ENCODE results near the gene RAB6B. TPM values are rescaled to one million over a fixed set of nuclear protein-coding genes. Genes with fewer than 3 reads are reported as not detected.
A peak's percentile ranks its signal among the peaks of the same experiment; 100 is the strongest.

RAB6B gene
- total RNA-seq, 1 experiment from 2014 or later = 18.0 TPM

GRCh38 chr3:133812872-133813271 is 82.8 kb downstream of the RAB6B start:
- ChIA-PET POLR2A (no interaction called here), CTCF (no interaction called here)
- ATAC-seq = no peak
- Mint-ChIP-seq H3K4me3 (no peak overlapping the region), H3K27me3 (ENCODE audit: low read depth) (no peaks in the 10 kb centered on the region), H3K4me1 (no peaks in the 10 kb centered on the region), H3K36me3 (peaks cover 53% of the 10 kb centered on the region), H3K27ac (no peak overlapping the region), H3K9me3 (no peaks in the 10 kb centered on the region)
- no peak for DNase-seq (ENCODE audit: low spot score)
- TF ChIP-seq ZNF232 (CRISPR knock-in tag; IDR thresholded peaks at IDR 0.05) = no peak

- ATAC-seq (peak; percentile 99), DNase-seq (ENCODE audit: low spot score) (peak; percentile 91)
- H3K4me1 Mint-ChIP-seq = peaks cover 13% of the 10 kb centered on the region
- ChIA-PET POLR2A (no interaction called here), CTCF (interaction anchor here (1.5 kb wide), 1 partner anchor 142 kb away, joined by 3 read pairs; no protein-coding TSS in a partner anchor)
- peak within 1 kb of the TSS; percentile 71; the same call in 1 of the 2 replicates for H3K27ac Mint-ChIP-seq
- peak within 1 kb of the TSS; percentile 87 for H3K4me3 Mint-ChIP-seq
- H3K27me3 Mint-ChIP-seq (ENCODE audit: low read depth) = peaks cover 11% of the 10 kb centered on the region
- peaks cover 32% of the 10 kb centered on the region for H3K36me3 Mint-ChIP-seq
- H3K9me3 Mint-ChIP-seq = no peaks in the 10 kb centered on the region
- TF ChIP-seq ATF2 (CRISPR knock-in tag; IDR thresholded peaks at IDR 0.05; ENCODE audit: borderline replicate concordance, low read depth) (no peak), ZNF532 (CRISPR knock-in tag; IDR thresholded peaks at IDR 0.05; ENCODE audit: borderline replicate concordance) (no peak), ZNF423 (CRISPR knock-in tag; IDR thresholded peaks at IDR 0.05) (no peak), USF1 (CRISPR knock-in tag; IDR thresholded peaks at IDR 0.05) (peak; percentile 28; the same call in 1 of the 2 replicates), MAX (CRISPR knock-in tag; IDR thresholded peaks at IDR 0.05) (peak; percentile 96), STAT6 (CRISPR knock-in tag; conservative IDR thresholded peaks at IDR 0.05; ENCODE audit: low read depth) (no peak), HMGXB4 (CRISPR knock-in tag; IDR thresholded peaks at IDR 0.05) (peak; percentile 44; the same call in 1 of the 2 replicates), MLX (CRISPR knock-in tag; IDR thresholded peaks at IDR 0.05) (no peak), ZNF396 (CRISPR knock-in tag; IDR thresholded peaks at IDR 0.05; ENCODE audit: borderline replicate concordance) (no peak), CREM (CRISPR knock-in tag; IDR thresholded peaks at IDR 0.05) (no peak), FOXK1 (CRISPR knock-in tag; IDR thresholded peaks at IDR 0.05) (peak; percentile 47; the same call in 1 of the 2 replicates), IRF2 (CRISPR knock-in tag; IDR thresholded peaks at IDR 0.05; ENCODE audit: borderline replicate concordance, low read depth) (no peak), E2F4 (CRISPR knock-in tag; IDR thresholded peaks at IDR 0.05; ENCODE audit: borderline replicate concordance, low read depth) (no peak), GRHL2 (CRISPR knock-in tag; IDR thresholded peaks at IDR 0.05; ENCODE audit: insufficient replicate concordance, severe bottlenecking) (no peak), NR3C1 (CRISPR knock-in tag; conservative IDR thresholded peaks at IDR 0.05; ENCODE audit: low read depth) (no peak), ZNF671 (CRISPR knock-in tag; IDR thresholded peaks at IDR 0.05) (no peak), FOXP1 (CRISPR knock-in tag; IDR thresholded peaks at IDR 0.05; ENCODE audit: borderline replicate concordance) (peak; percentile 67; the same call in 1 of the 2 replicates), RELA (CRISPR knock-in tag; IDR thresholded peaks at IDR 0.05; ENCODE audit: borderline replicate concordance) (no peak), TEAD1 (CRISPR knock-in tag; IDR thresholded peaks at IDR 0.05) (peak; percentile 69)
These were observed 89.8 kb downstream of the RAB6B start, which contains the start of gene SRPRB for GRCh38 chr3:133805702-133806475. Gene SRPRB (plus strand): TSS chr3:133805815. CDS start chr3:133805849, 34 bp downstream.
